PC-3 (cell line): ENCODE data around the gene ZNF750.

Experiments used
- EZH2 ChIP-seq: fragments of 300-600 bp; sonication (generic); IDR thresholded peaks from one replicate; pipeline ENCODE4 v1.6.1; 2017; ENCODE audit warnings: antibody characterized with exemption, mild to moderate bottlenecking, low read length; ENCODE audit not compliant: unreplicated experiment
- EZH2phosphoT487 ChIP-seq: fragments of 300-600 bp; sonication (generic); IDR thresholded peaks from 2 replicates; pipeline ENCODE4 v1.6.1; 2018; ENCODE audit warnings: mild to moderate bottlenecking, antibody characterized with exemption, low read length, borderline replicate concordance
- TF ChIP-seq, protein P1 (sequence below): fragments of 300-600 bp; sonication (generic); conservative IDR thresholded peaks from 2 replicates; pipeline ENCODE4 v1.5.1; 2017; ENCODE audit warnings: antibody characterized with exemption, low read depth, mild to moderate bottlenecking, low read length

DNA sequence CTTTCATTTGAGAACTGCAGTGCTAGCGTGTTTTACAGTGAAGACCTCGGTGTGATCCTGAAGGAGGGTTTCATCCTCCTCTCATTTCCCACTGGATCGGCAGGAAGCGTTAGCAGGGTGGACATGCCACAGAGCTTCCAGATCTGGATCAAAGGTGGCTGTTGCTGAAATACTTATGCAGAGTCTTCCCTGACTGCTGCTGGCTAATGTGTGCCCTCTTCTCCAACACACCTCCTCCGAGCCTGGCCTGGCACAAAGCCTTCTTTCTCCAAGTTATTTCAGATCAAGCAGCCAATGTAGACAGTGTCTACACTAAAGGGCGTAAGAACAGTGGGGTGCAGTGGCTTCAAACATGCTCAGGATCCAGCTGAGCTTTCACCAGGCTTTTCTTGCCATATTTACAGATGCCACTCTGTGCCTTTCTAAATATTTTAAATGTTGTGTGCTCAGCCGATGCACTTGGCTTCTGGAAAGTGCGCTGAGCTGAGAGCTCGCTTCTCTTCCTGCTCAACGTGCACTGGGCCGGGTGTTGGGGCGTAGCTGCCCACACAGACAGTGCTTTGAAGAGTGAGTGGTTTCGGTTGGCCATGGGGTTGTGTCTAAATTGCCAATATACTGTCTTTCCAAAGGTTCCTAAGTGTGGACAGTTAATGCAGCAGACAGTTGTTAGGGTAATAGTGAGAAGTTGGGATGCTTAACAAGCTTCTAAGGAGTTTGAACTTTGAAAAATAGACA is 2.1 kb downstream of the ZNF750 start:
- TF ChIP-seq, protein P1, sequence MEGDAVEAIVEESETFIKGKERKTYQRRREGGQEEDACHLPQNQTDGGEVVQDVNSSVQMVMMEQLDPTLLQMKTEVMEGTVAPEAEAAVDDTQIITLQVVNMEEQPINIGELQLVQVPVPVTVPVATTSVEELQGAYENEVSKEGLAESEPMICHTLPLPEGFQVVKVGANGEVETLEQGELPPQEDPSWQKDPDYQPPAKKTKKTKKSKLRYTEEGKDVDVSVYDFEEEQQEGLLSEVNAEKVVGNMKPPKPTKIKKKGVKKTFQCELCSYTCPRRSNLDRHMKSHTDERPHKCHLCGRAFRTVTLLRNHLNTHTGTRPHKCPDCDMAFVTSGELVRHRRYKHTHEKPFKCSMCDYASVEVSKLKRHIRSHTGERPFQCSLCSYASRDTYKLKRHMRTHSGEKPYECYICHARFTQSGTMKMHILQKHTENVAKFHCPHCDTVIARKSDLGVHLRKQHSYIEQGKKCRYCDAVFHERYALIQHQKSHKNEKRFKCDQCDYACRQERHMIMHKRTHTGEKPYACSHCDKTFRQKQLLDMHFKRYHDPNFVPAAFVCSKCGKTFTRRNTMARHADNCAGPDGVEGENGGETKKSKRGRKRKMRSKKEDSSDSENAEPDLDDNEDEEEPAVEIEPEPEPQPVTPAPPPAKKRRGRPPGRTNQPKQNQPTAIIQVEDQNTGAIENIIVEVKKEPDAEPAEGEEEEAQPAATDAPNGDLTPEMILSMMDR: no peak
- TF ChIP-seq EZH2phosphoT487 (no peak), EZH2 (no peak)
